Neural crest cell (in vitro differentiated cells): ENCODE data around the gene CADM1. TPM values are rescaled to one million over a fixed set of nuclear protein-coding genes. Genes with fewer than 3 reads are reported as not detected.

Source experiments
- DNase-seq: peaks from one replicate; pipeline ENCODE4 v3.0.0; 2021; ENCODE audit warnings: low read depth, mixed read lengths, low spot score
- H3K27ac Mint-ChIP-seq: one replicate; pipeline ENCODE4 v1.8.0; 2021; ENCODE audit warnings: mild to moderate bottlenecking, mixed read lengths; ENCODE audit not compliant: unreplicated experiment
- H3K27me3 Mint-ChIP-seq: 2 replicates; pipeline ENCODE4 v1.8.0; 2021; ENCODE audit warnings: low read depth, mild to moderate bottlenecking, mixed read lengths
- H3K36me3 Mint-ChIP-seq: 2 replicates; pipeline ENCODE4 v1.8.0; 2021; ENCODE audit warnings: low read depth, mild to moderate bottlenecking, mixed read lengths
- H3K4me1 Mint-ChIP-seq: 2 replicates; pipeline ENCODE4 v1.8.0; 2021; ENCODE audit warnings: mixed read lengths
- H3K4me3 Mint-ChIP-seq: one replicate; pipeline ENCODE4 v1.8.0; 2021; ENCODE audit warnings: mild to moderate bottlenecking, mixed read lengths
- H3K9me3 Mint-ChIP-seq: 2 replicates; pipeline ENCODE4 v1.8.0; 2021; ENCODE audit warnings: mixed read lengths
- CTCF ChIP-seq: fragments of 200-600 bp; sonication (generic); conservative IDR thresholded peaks from 2 replicates; pipeline ENCODE4 v1.5.0; 2021; ENCODE audit warnings: antibody characterized with exemption, mild to moderate bottlenecking
- total RNA-seq: library from RNA; stranded (reverse); gene quantifications from 2 replicates; pipeline ENCODE4 v1.2.1, GENCODE V29; 2021

CADM1 gene
- total RNA-seq, 1 donor from 2014 or later: 112 TPM

DNA sequence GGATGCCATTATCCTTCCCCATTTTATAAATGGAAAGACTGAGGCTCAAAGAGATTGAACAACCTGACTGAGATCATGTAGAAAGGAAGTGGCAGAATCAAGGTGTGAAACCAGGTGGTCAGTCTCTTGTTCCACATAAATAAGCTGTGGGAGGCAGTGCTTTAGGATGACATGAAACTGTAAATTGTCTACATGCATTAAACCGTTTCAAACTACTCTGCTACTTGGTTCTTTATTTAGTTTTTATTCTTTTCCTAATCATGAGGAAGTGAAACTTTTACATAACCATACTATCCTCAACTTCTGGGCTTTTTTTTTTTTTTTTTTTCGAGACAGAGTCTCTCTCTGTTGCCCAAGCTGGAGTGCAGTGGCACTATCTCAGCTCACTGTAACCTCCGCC, 34.9 kb downstream of the CADM1 start:
- Mint-ChIP-seq H3K27ac (no peak overlapping the region), H3K9me3 (peaks cover 3% of the 10 kb centered on the region), H3K4me1 (peaks cover 10% of the 10 kb centered on the region), H3K36me3 (no peaks in the 10 kb centered on the region), H3K4me3 (no peak overlapping the region), H3K27me3 (no peaks in the 10 kb centered on the region)
- no peak for TF ChIP-seq CTCF
- DNase-seq: no peak

- Mint-ChIP-seq H3K4me1 (peaks cover 15% of the 10 kb centered on the region), H3K36me3 (no peaks in the 10 kb centered on the region)
These were observed 38.1 kb downstream of the CADM1 start for GRCh38 chr11:115466122-115466521.

GRCh38 chr11:115464269-115464668, 39.9 kb downstream of the CADM1 start:
- Mint-ChIP-seq H3K27me3 (no peaks in the 10 kb centered on the region), H3K9me3 (no peaks in the 10 kb centered on the region), H3K4me1 (peaks cover 23% of the 10 kb centered on the region), H3K4me3 (no peak overlapping the region), H3K36me3 (no peaks in the 10 kb centered on the region), H3K27ac (no peak overlapping the region)
- no peak for DNase-seq
- no peak for TF ChIP-seq CTCF

More at GRCh38 chr11:115466122-115466521, 38.1 kb downstream of the CADM1 start:
- no peaks in the 10 kb centered on the region for H3K27me3 Mint-ChIP-seq
- no peak for DNase-seq
- TF ChIP-seq CTCF: no peak
- no peaks in the 10 kb centered on the region for H3K9me3 Mint-ChIP-seq
- H3K4me3 Mint-ChIP-seq: no peak overlapping the region
- H3K27ac Mint-ChIP-seq: no peak overlapping the region

DNA sequence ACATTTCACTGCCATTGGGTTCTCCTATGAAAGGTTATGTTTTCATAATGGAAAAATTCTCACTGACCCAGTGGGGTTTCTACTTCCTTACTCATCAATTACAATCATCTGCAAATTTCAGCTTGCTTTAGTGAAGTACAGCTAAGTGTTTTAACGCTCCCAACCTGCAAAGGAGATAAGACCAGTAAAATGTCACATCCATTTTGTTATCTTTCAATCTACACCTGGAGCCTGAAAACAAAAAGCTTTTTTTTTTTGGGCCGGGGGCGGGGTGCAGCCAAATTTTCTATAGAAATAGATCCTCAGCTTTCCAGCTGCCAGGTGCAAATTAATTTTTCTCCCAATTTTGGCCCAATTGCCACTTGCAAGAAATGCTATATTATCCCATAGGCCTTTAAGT, 40.6 kb downstream of the CADM1 start:
- H3K4me3 Mint-ChIP-seq: no peak overlapping the region
- H3K36me3 Mint-ChIP-seq: no peaks in the 10 kb centered on the region
- TF ChIP-seq CTCF: no peak
- H3K27me3 Mint-ChIP-seq: no peaks in the 10 kb centered on the region
- DNase-seq: no peak
- peaks cover 30% of the 10 kb centered on the region for H3K4me1 Mint-ChIP-seq
- no peak overlapping the region for H3K27ac Mint-ChIP-seq
- H3K9me3 Mint-ChIP-seq: no peaks in the 10 kb centered on the region

DNA sequence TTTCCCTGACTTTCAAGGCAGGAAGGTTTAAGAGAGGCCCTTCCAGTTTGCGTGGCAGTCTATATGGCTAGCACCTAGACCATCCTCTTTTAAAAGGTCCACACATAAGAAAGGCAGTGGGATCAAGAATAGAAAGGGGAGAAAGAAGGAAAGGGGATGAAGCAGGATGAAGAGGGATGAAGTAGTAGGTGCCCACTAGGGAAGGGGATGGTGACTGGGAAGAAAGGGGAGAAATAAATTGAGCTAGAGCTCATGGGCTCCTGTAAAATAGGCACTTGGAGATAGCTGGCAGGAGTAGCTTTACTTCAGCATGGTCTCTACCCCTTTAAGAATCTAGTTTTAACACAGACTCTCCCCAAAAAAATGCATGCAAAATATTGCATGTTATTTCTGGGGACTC, 41.5 kb downstream of the CADM1 start:
- H3K4me1 Mint-ChIP-seq: peaks cover 32% of the 10 kb centered on the region

More for the DNA sequence above, 41.5 kb downstream of the CADM1 start:
- Mint-ChIP-seq H3K9me3 (no peaks in the 10 kb centered on the region), H3K27ac (peak overlapping the region; percentile 3), H3K4me3 (no peak overlapping the region), H3K27me3 (no peaks in the 10 kb centered on the region), H3K36me3 (no peaks in the 10 kb centered on the region)
- DNase-seq: no peak
- TF ChIP-seq CTCF: no peak
